ENCODE data around the gene KIF6.

Gene KIF6

GRCh38 chr6:39590871-39591393 lies 134.3 kb downstream of the KIF6 start:
- no peak for DNase-seq

DNA sequence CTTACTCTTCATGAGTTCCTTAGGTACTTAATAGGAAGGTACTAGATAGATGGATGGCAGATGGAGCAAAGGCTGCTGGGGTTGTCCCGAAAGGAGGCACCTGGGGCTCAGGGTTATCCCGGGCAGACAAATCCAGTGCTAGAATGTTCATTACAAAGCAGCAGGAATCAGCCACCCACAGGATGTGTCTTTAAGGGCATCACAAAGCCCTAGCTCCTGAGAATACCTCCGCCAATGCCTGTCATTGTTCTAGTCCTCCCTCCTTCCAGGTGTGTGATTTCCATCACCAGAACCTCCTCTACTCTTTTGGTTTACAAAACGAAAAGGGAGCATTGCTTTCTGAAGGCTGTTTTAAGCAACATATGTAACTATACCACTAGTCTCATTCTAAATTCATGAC lies 138.1 kb downstream of the KIF6 start:
- no peak for DNase-seq

DNA sequence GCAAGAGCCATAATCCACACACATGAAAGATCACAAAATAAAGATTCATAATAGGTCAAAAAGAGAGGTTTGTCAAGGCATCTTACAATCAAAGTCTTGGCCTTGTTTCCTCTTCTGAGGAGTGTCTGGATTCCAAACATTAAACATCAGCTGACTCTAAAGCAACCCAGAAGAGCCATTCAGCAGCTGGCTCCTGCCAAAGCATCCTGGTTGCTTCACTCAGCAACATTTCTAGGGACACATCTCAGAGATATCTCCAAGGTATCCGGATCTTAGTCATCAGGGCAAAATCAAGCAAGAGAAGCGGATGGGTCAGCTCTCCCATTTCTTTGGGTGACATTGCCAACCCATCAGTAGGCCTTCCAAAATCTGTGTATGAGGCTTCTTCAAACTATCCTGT lies 139.6 kb downstream of the KIF6 start:
- DNase-seq = no peak

DNA sequence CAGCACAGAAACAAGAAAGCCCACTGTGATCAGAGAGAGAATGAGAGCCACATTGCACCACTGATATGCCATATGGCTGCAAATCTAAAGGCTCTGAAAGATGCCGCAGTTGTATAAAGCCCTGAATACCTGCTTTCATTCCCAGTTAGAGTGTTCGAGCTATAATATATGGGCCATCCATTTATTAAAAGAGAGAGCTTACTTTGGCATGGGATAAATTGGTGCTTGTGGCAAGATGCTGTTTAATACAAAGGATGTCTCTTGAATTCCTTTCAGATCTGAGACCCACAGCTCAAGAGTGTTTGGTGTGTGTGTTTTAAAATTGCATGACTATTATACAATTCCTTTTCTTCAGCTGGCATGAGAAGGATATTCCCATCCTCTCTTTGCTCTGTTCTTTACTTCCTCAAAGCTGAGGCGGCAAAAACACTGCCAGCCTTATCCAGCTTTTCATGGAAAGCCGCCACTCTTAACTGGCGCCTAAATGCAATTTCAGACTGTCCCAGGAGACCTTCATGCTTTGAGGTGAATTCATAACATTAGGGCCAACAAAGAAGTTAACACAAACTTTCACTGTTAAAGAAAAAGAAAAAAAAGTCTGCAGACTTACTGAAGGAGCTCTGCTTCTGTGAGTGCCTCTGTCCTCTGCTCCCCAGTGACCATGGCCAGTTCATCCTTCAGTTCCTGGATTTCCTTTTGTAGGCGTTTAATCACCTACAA lies 147.6 kb downstream of the KIF6 start:
- no peak for DNase-seq

- DNase-seq = no peak
These were observed 148.5 kb downstream of the KIF6 start for GRCh38 chr6:39576556-39577303.

DNA sequence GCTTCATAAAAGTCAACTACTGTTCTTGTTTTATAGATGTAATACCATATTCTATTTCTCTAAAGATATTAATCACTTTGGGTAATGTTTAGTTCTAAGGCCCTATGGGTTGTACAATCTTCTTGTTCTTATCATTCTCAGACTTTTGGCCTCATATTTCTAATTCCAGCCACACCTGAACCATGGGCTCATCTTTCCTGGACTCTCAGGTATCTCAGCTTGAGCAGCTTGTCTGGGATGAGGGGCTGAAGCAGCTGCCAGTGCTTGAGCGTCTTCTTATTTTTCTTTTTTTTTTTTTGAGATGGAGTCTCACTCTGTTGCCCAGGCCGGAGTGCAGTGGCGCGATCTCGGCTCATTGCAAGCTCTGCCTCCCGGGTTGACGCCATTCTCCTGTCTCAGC lies 150.2 kb downstream of the KIF6 start:
- DNase-seq = no peak

GRCh38 chr6:39573541-39573940 lies 151.7 kb downstream of the KIF6 start:
- no peak for DNase-seq

GRCh38 chr6:39572661-39573340 lies 152.4 kb downstream of the KIF6 start:
- DNase-seq = no peak

DNA sequence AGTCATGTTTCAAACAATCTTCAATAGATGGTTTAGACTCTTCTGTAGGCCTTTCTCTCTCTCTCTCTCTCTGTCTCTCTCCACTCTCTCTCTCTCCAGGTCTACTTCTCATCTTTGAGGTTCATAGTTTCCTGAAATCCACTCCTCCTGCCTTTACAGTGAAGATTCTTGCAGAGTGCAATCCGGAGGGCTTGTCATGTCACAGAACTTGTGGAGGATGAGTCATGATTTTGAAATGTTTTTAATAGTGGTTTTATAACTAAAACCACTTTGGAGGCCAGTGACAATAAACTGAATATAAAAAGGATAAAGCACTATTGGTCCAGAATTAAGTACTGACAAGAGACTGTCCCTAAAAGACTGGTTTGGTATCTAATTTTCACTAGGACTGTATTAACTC lies 156.3 kb downstream of the KIF6 start:
- no peak for DNase-seq

DNA sequence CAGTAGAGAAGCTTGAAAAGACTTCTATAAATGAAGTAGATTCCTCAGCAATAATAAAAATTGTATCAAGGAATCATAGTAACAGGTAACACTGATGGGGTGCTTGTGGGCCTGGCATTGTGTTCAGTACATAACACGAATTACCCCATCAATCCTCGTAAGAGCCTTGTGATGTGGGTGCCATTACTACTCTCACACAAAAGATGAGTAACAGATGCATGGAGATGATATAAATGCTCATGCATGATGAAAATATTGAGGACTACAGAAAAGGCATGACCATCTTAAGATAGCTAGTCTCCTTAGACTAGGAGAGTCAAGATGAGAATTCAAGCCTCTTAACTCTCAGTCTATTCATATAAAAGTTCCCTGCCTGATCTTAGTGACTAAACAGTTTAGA lies 158.1 kb downstream of the KIF6 start:
- no peak for DNase-seq

DNA sequence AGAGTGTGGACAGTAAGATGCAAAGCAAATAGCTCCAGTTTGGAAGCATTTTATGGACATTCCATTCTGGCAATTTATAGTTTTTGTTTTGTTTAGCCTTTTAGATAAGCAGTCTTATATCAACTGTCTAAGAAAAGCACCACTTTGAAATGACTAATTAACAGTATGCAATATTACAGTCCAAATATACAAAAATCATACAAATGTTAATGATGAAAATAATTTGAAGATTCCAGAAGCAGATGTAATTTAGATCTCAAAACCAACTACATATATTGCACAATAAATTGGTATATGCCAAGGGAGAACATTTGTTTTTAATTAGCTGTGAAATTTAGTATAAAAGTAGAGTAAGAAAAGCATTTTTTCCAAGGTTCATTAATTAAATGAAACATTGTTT lies 158.8 kb downstream of the KIF6 start:
- DNase-seq = no peak

- no peak for DNase-seq
These were observed 159.3 kb downstream of the KIF6 start for GRCh38 chr6:39565956-39566355.

DNA sequence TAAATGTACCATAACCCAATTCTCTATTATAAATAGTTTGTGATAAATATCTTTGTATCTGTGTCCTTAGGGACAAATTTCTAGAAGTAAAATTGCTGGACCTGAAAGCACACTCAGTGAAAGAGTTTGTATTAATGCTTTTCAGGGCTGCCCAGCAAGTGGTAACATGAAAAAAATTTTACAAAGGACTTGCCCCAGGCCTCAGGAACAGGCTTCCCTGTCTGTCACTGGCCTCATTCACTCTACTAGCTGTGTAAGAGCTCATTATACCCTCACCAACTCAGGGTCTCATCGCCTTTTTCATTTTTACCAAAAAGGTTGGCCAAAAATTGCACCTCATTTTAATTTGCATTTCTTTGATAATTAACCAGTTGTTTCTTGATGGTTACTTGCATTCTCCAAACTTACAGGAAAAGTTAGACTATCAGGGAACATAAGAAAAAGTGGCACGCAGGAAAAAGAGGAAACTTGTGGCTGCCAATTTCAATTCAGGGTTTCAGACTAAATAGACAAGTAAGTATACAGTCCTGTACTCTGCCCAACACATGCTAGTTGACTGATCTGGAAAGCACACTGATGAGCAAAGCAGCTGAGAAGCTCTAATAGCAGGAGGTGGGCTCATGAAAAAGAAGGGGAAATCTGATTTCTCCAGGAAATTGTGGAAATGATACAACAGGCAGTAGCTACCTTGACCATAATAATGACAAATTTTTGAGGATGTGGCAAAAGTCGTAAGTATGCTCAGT lies 161.5 kb downstream of the KIF6 start:
- DNase-seq = no peak

DNA sequence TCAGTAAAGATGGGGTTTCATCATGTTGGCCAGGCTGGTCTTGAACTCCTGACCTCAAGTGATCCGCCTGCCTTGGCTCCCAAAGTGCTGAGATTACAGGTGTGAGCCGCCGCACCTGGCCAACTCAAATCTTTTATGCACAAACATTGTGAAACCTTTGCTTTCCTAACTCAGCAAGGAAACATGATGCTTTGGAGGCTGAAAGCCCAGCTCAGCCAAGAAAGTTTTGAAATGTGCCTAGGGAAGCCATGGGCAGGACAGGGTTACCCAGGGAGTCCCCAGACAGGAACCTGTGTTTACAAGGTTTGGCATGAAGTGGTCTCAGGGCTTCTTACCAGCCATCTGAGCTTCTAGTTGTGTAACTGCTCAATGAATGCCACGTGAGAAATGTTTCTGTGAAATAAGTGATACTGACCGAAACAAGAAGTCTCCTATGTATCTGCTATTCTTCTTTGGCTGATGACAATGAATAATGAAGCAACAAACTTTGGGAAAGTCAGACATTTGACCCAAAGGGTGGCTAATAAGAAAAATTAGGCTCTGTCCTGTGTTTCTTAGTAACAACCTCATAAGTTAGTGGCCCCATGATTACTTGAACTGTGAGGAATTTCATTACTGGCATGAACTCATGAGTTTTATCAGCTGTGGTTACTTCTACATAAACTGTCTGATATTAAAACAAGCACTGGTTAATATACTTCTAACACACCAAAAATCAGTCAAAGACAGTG lies 163.5 kb downstream of the KIF6 start:
- DNase-seq = no peak

DNA sequence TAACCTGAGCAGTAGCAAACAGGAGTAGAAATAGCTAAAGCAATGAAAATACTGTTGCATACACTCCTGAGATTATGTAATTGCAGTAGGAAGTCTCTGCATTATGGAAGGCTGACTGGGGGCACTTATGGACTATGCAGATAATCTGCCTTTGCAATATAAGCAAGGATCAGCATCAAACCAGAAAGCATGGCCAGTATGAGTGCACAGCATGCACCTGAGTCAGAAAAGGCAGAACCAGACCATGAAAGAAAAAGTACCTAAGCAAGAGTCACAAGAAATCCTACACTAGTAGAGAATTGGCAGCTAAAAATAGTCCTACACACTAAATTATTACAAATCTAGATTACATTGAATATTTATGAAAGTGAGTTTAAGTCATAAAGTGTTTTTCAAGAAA lies 164.3 kb downstream of the KIF6 start:
- no peak for DNase-seq

DNA sequence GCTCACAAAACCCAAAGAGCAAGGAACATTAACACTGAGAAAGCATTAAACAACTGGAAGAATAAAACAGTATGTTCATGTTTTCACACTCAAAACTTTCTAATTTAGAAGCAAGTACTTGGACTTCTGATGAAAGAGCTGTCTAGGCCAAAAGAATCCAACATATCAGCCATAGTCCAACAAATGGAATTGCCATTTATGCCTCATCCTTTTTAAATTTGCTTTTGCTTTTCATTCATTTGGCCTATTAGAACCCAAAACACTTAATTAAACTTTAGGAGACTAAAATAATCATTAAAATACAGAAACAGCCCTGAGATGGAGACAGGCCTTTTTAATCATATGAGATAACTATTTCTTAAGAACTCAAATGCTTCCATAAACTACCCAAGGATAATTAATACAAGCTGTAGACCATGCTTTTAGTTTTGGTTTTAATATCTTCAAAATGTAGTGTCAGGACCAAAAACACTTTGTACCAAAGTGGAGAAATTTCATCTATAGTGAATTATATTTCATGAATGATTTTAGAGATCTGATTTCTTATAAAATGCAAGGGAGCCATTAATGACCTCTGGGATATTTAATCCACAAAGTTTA lies 166.5 kb downstream of the KIF6 start:
- DNase-seq = no peak

DNA sequence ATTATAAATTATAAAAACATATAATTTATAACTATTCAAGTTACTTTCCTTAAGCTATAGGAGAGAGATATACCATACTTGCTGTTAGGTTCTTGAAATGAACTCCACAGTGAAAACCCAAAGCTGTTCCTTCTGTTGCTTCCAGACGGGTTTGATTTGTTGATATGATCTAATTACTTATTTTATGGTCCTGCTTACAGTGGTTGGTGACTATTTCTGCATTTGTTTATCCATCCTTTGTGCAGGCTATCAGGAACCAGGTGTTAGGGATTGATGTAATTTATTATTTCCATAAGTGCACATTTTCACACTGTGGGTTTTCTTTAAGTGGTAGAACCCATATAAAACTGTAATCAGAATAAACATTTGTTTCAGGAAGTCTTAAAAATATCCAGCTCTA lies 167.1 kb downstream of the KIF6 start:
- DNase-seq = no peak

- no peak for DNase-seq
These were observed 170.1 kb downstream of the KIF6 start for GRCh38 chr6:39555136-39555535.

DNA sequence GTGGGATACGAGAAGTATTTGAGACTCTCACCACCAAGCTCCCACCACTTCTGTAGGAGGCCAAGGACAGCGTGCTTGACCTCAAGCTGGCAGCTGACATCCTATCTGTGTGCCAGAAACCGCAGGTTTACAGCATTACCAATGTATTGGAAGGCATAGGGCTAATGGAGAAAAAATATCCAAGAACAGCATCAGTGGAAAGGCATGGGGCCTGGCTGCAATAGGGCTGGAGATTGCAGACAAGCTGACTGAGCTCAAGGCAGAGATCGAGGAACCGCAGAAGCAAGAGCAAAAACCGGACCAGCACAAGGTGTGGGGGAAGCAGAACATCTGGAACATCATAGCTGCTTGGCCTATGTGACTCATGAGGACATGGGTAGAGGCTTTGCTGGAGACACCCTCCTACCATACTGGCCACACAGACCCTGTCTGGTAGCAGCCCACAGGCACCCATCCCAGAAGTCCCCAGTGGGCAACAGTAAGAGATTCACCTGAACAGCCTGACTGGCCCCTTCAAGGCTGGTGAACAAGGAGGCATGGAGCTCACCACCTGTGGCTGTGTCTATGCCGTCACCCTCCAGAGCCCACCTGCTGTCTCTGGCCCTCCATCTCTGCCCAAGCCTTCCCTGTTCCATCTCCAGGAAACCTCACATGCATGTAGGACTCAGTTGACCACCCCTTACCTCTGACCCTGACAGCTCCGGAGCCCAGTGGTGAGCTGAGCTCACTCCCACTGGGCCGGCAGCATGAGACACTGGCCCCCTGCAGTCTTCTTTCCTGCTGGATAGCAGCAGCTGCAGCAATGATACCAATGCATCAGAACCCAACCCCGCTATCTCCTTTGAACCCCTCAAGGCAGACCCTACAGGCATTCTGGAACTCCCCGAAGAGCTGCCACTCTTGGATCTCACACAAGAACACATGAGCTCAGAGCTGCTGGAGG lies 171.1 kb downstream of the KIF6 start:
- DNase-seq = no peak

DNA sequence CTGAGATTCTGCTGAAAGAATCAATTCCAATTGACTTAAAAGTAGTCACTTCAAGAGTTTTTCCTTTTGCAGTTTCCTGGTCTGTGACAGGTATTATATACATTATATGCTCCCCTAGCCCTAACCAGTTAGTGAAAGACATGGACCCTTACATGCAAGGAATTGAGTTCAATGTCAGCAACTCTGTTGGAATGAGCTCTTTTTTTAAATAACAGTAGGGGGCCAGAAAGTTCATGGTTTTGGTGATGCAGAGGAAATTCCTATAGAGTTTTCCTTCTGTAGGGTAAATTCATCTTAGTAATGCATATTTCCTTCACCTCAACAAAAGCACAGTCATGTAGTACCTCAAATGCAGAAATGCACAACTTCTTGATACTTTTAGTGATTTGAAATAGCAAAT lies 172.2 kb downstream of the KIF6 start:
- DNase-seq = no peak

- DNase-seq = no peak
These were observed 175.0 kb downstream of the KIF6 start for GRCh38 chr6:39550191-39550590.

Data from NK-92 treated with Interleukin-12 subunit alpha and Interleukin-12 subunit beta, amount 100 ng/mL, for 24 hours (cell line).